HepG2 (cell line): ENCODE measurements around the gene FAM168A. TPM values are rescaled to one million over a fixed set of nuclear protein-coding genes. Genes with fewer than 3 reads are reported as not detected.

ENCODE experiments used
- ATAC-seq: fragments of 200-7000 bp; cut with Tn5 transposase; 3 replicates; pipeline ENCODE4 v1.9.1; 2020; ENCODE audit warnings: mild to moderate bottlenecking, moderate library complexity
- BruUV-seq: library from RNA; stranded (reverse); fragments of 400-500 nt; replicated peaks from 2 replicates; lab custom pipeline; 2021; lab: Mats Ljungman, UMichigan
- CTCF ChIA-PET: fragments of 300-600 bp; formaldehyde crosslinking; extraction: SDS; loops from one replicate; lab custom pipeline; 2021; ENCODE audit warnings: low total read pairs, inconsistent platforms, low intra/inter-chr PET ratio; lab: Yijun Ruan, JAX
- POLR2A ChIA-PET: fragments of 350-600 bp; sonication (Branson Sonifier 250); formaldehyde crosslinking; loops from one replicate; lab custom pipeline; 2020; ENCODE audit warnings: antibody characterized with exemption, inconsistent platforms; lab: Yijun Ruan, JAX
- DNase-seq: peaks from one replicate; pipeline ENCODE4 v3.0.0-alpha.2; 2015; ENCODE audit warnings: low spot score
- FAIRE-seq: peaks from 3 replicates; lab custom pipeline; 2011; peaks lifted over from hg19 to GRCh38; lab: Jason Lieb, UNC
- H2AFZ ChIP-seq: one replicate; pipeline ENCODE4 v1.6.1; 2011; ENCODE audit warnings: low read length, inconsistent platforms
- H3K27ac ChIP-seq: fragments of 300-600 bp; 3 replicates; pipeline ENCODE4 v1.8.0; 2011; ENCODE audit warnings: mixed run types, mild to moderate bottlenecking, mixed read lengths, low read length, inconsistent platforms; ENCODE audit not compliant: insufficient read depth; ENCODE audit errors: extremely low read length
- H3K27me3 ChIP-seq, 2 experiments: fragments of 200-600 bp in 1 of 2; 2 replicates in 1 of 2; 3 replicates in 1 of 2; pipeline versions ENCODE4 v1.6.0 to v1.8.0; 2011; ENCODE audit warnings: low read length in 2 of 2, mild to moderate bottlenecking in 2 of 2, moderate library complexity in 2 of 2, inconsistent platforms in 1 of 2; ENCODE audit not compliant: insufficient read depth in 2 of 2, control insufficient read depth in 1 of 2
- H3K36me3 ChIP-seq, 2 experiments: fragments of 200-600 bp in 1 of 2; replicated peaks in 1 of 2; 2 replicates in 1 of 2; 3 replicates in 1 of 2; pipeline versions ENCODE4 v1.5.1 to v1.8.0; 2011; ENCODE audit warnings: low read length in 2 of 2, inconsistent platforms in 1 of 2; ENCODE audit not compliant: insufficient read depth in 2 of 2, control insufficient read depth in 1 of 2
- H3K4me1 ChIP-seq: 2 replicates; pipeline ENCODE4 v1.5.1; 2012; ENCODE audit warnings: low read length, inconsistent platforms; ENCODE audit not compliant: insufficient read depth
- H3K4me2 ChIP-seq: 2 replicates; pipeline ENCODE4 v1.6.0; 2011; ENCODE audit warnings: low read depth, low read length, inconsistent platforms
- H3K4me3 ChIP-seq, 3 experiments: fragments of 200-600 bp in 1 of 3; sonication (generic), shearing (Covaris generic) in 1 of 3; replicated peaks in 1 of 3; 2 replicates each; pipeline ENCODE4 v1.5.1; 2011 to 2016; ENCODE audit warnings: low read length in 3 of 3, inconsistent platforms in 2 of 3, low read depth in 2 of 3, mild to moderate bottlenecking in 2 of 3, control low read depth in 1 of 3, mixed read lengths in 1 of 3; ENCODE audit not compliant: insufficient read depth in 1 of 3
- H3K79me2 ChIP-seq: one replicate; pipeline ENCODE4 v1.6.1; 2011; ENCODE audit warnings: low read length, inconsistent platforms; ENCODE audit not compliant: insufficient read depth
- H3K9ac ChIP-seq: 2 replicates; pipeline ENCODE4 v1.6.0; 2011; ENCODE audit warnings: mild to moderate bottlenecking, low read depth, low read length, inconsistent platforms; ENCODE audit not compliant: insufficient read depth
- H3K9me3 ChIP-seq: 2 replicates; pipeline ENCODE4 v1.5.1; 2012; ENCODE audit warnings: mild to moderate bottlenecking, low read length
- H4K20me1 ChIP-seq: 2 replicates; pipeline ENCODE4 v1.6.0; 2011; ENCODE audit warnings: inconsistent platforms, mild to moderate bottlenecking, low read length, moderate library complexity; ENCODE audit not compliant: insufficient read depth
- AHR ChIP-seq: IDR thresholded peaks from 2 replicates; pipeline ENCODE4 v1.6.1; 2018; ENCODE audit warnings: missing genetic modification reagents, missing compliant biosample characterization
- HOXD1 ChIP-seq: sonication (generic); formaldehyde crosslinking; IDR thresholded peaks from 2 replicates; pipeline ENCODE4 v1.5.0; 2020; ENCODE audit warnings: missing genetic modification reagents
- MBNL3 ChIP-seq: fragments of 250-450 bp; sonication (Bioruptor Pico); conservative IDR thresholded peaks from 2 replicates; pipeline ENCODE4 v1.8.0; 2022; ENCODE audit warnings: mild to moderate bottlenecking, inconsistent platforms
- PCBP1 ChIP-seq: fragments of 200-400 bp; formaldehyde crosslinking; IDR thresholded peaks from 2 replicates; pipeline ENCODE4 v1.6.1; 2017; ENCODE audit warnings: mild to moderate bottlenecking, low read depth, low read length, borderline replicate concordance
- RARG ChIP-seq: sonication (generic); formaldehyde crosslinking; IDR thresholded peaks from 2 replicates; pipeline ENCODE4 v1.4.0; 2020; ENCODE audit warnings: low read depth, mild to moderate bottlenecking, missing genetic modification reagents
- SALL1 ChIP-seq: sonication (generic); formaldehyde crosslinking; IDR thresholded peaks from 2 replicates; pipeline ENCODE4 v1.8.0; 2022; ENCODE audit warnings: mild to moderate bottlenecking, missing genetic modification reagents
- SP5 ChIP-seq: IDR thresholded peaks from 2 replicates; pipeline ENCODE4 v1.6.1; 2016; ENCODE audit warnings: low read depth, borderline replicate concordance
- TEAD2 ChIP-seq: sonication (generic); formaldehyde crosslinking; IDR thresholded peaks from 2 replicates; pipeline ENCODE4 v1.9.0; 2021; ENCODE audit warnings: missing genetic modification reagents
- UBTF ChIP-seq: sonication (generic); formaldehyde crosslinking; IDR thresholded peaks from 2 replicates; pipeline ENCODE4 v1.4.0; 2020; ENCODE audit warnings: mild to moderate bottlenecking, missing genetic modification reagents
- ZBTB26 ChIP-seq: IDR thresholded peaks from 2 replicates; pipeline ENCODE4 v1.6.1; 2016; ENCODE audit warnings: missing compliant biosample characterization, missing genetic modification reagents, borderline replicate concordance
- ZNF503 ChIP-seq: sonication (generic); formaldehyde crosslinking; IDR thresholded peaks from 2 replicates; pipeline ENCODE4 v1.4.0; 2020; ENCODE audit warnings: missing genetic modification reagents
- ZNF674 ChIP-seq: sonication (generic); formaldehyde crosslinking; IDR thresholded peaks from 2 replicates; pipeline ENCODE4 v1.5.0; 2020; ENCODE audit warnings: low read depth, mild to moderate bottlenecking, missing genetic modification reagents
- WGBS: methylation state at CpG from one replicate; pipeline ENCODE4 v1.1.6; 2017; ENCODE audit warnings: low lambda C conversion rate; 5-methylcytosine and 5-hydroxymethylcytosine counted together
- in situ Hi-C: cut with HindIII; loops from 2 replicates; pipeline ENCODE4 v1.10.0; 2017; ENCODE audit warnings: low pct_unique_long_range_greater_than_20kb; ENCODE audit not compliant: extremely low pct_ligation_motif_present
- intact Hi-C: fragments of 100-400 bp; cut with micrococcal nuclease; formaldehyde crosslinking; loops from one replicate; pipeline ENCODE4 v1.10.0; 2022; ENCODE audit not compliant: unreplicated experiment
- polyA plus RNA-seq, 8 experiments: library from polyadenylated mRNA; depleted of rRNA in 3 of 8; stranded (reverse) in 7 of 8; unstranded in 1 of 8; fragments of >200 nt; fragmentation: Illumina TruSeq in 4 of 8; extraction: Trizol in 4 of 8; gene quantifications; 2 replicates each; pipeline versions ENCODE4 v1.2.1 to v1.2.3, GENCODE V29; 2011 to 2016; ENCODE audit warnings: low read depth in 4 of 8, missing spikeins in 1 of 8, mixed read lengths in 1 of 8; ENCODE audit not compliant: insufficient read depth in 1 of 8
- total RNA-seq, 5 experiments: library from RNA; depleted of rRNA; stranded (reverse); fragments of >200 nt; fragmentation: Illumina TruSeq; extraction: Trizol; gene quantifications; 2 replicates each; pipeline ENCODE4 v1.2.3, GENCODE V29; 2016; ENCODE audit warnings: low read depth in 1 of 5

The FAM168A gene
- total and polyA plus RNA-seq, 2 of the 13 experiments (the other 11 are each of a cell fraction or from before 2014, with no cell fraction given), result 13.9 to 15.8 TPM

GRCh38 chr11:73453562-73453961 lies 144.3 kb downstream of the FAM168A start (continued):
- TF ChIP-seq ZBTB26 (CRISPR knock-in tag), result no peak
- no peak for TF ChIP-seq ZNF503 (CRISPR knock-in tag)
- no peak for TF ChIP-seq SP5 (CRISPR knock-in tag)

- no peaks in the 10 kb centered on the region for H3K79me2 ChIP-seq
- ATAC-seq (no peak), FAIRE-seq (no peak), DNase-seq (no peak)
- no peak overlapping the region for H3K27ac ChIP-seq
- BruUV-seq, result no TSS peak
- no peaks in the 10 kb centered on the region for H3K27me3 ChIP-seq
- H3K4me2 ChIP-seq, result no peak overlapping the region
- H3K36me3 ChIP-seq, result no peaks in the 10 kb centered on the region
- no peaks in the 10 kb centered on the region for H3K9me3 ChIP-seq
- intact Hi-C loops, result no loop called here
- no peak overlapping the region for H3K4me3 ChIP-seq
- no peak overlapping the region for H2AFZ ChIP-seq
- TF ChIP-seq ZNF674 (CRISPR knock-in tag) (no peak), RARG (CRISPR knock-in tag) (no peak), UBTF (no peak), SALL1 (no peak), AHR (CRISPR knock-in tag) (no peak), MBNL3 (CRISPR knock-in tag) (no peak), TEAD2 (CRISPR knock-in tag) (no peak), PCBP1 (no peak), HOXD1 (CRISPR knock-in tag) (no peak)
- TF ChIP-seq, all 625 proteins: peak for 0
- ChIA-PET POLR2A (no interaction called here), CTCF (no interaction called here)
- H4K20me1 ChIP-seq, result no peaks in the 10 kb centered on the region
- no peak overlapping the region for H3K9ac ChIP-seq
- H3K4me1 ChIP-seq, result no peaks in the 10 kb centered on the region
- in situ Hi-C loops, result no loop called here
- WGBS, result 99% methylated on average over 2 of the region's 2 CpGs
Measured at GRCh38 chr11:73452726-73453125, 145.2 kb downstream of the FAM168A start.
